HEK293 (cell line): ENCODE results near the gene SMIM8.

ENCODE experiments used
- GFI1B ChIP-seq: fragments of 450-650 bp; formaldehyde crosslinking; IDR thresholded peaks from 2 replicates; pipeline ENCODE4 v1.5.1; 2016; ENCODE audit warnings: missing biosample characterization, missing genetic modification characterization
- KLF1 ChIP-seq: fragments of 450-650 bp; formaldehyde crosslinking; IDR thresholded peaks from 2 replicates; pipeline ENCODE4 v1.5.1; 2016; ENCODE audit warnings: missing biosample characterization, missing genetic modification characterization
- KLF7 ChIP-seq: fragments of 450-650 bp; formaldehyde crosslinking; IDR thresholded peaks from 2 replicates; pipeline ENCODE4 v1.5.1; 2016; ENCODE audit warnings: missing biosample characterization, missing genetic modification characterization, borderline replicate concordance
- KLF9 ChIP-seq: fragments of 450-650 bp; formaldehyde crosslinking; IDR thresholded peaks from 2 replicates; pipeline ENCODE4 v1.5.1; 2016; ENCODE audit warnings: missing biosample characterization, missing genetic modification characterization, low read depth
- MZF1 ChIP-seq: fragments of 450-650 bp; formaldehyde crosslinking; IDR thresholded peaks from 2 replicates; pipeline ENCODE4 v1.5.1; 2017; ENCODE audit warnings: missing biosample characterization, missing genetic modification characterization, borderline replicate concordance
- OVOL3 ChIP-seq: fragments of 450-650 bp; formaldehyde crosslinking; IDR thresholded peaks from 2 replicates; pipeline ENCODE4 v1.5.1; 2016; ENCODE audit warnings: missing biosample characterization, missing genetic modification characterization
- PBX3 ChIP-seq: sonication (generic); formaldehyde crosslinking; IDR thresholded peaks from 2 replicates; pipeline ENCODE4 v1.8.1; 2022; ENCODE audit warnings: mild to moderate bottlenecking, moderate library complexity, missing genetic modification reagents
- REST ChIP-seq: fragments of 450-650 bp; formaldehyde crosslinking; IDR thresholded peaks from 2 replicates; pipeline ENCODE4 v1.5.1; 2016; ENCODE audit warnings: missing biosample characterization, missing genetic modification characterization
- TSHZ1 ChIP-seq: fragments of 450-650 bp; formaldehyde crosslinking; IDR thresholded peaks from 2 replicates; pipeline ENCODE4 v1.5.1; 2016; ENCODE audit warnings: missing biosample characterization, missing genetic modification characterization, borderline replicate concordance
- ZBTB26 ChIP-seq: fragments of 450-650 bp; formaldehyde crosslinking; optimal IDR thresholded peaks from 2 replicates; pipeline ENCODE3; 2016; ENCODE audit warnings: missing biosample characterization, mild to moderate bottlenecking, missing genetic modification characterization
- ZFP3 ChIP-seq: fragments of 450-650 bp; formaldehyde crosslinking; IDR thresholded peaks from 2 replicates; pipeline ENCODE4 v1.5.1; 2016; ENCODE audit warnings: low read depth, missing biosample characterization, missing genetic modification characterization
- ZNF121 ChIP-seq: fragments of 450-650 bp; formaldehyde crosslinking; IDR thresholded peaks from 2 replicates; pipeline ENCODE4 v1.5.1; 2016; ENCODE audit warnings: missing biosample characterization, missing genetic modification characterization
- ZNF133 ChIP-seq: fragments of 450-650 bp; formaldehyde crosslinking; IDR thresholded peaks from 2 replicates; pipeline ENCODE4 v1.5.1; 2016; ENCODE audit warnings: missing biosample characterization, missing genetic modification characterization
- ZNF146 ChIP-seq: fragments of 450-650 bp; formaldehyde crosslinking; IDR thresholded peaks from 2 replicates; pipeline ENCODE4 v1.5.1; 2016; ENCODE audit warnings: missing biosample characterization, missing genetic modification characterization
- ZNF239 ChIP-seq: fragments of 450-650 bp; formaldehyde crosslinking; IDR thresholded peaks from 2 replicates; pipeline ENCODE4 v1.5.1; 2016; ENCODE audit warnings: missing biosample characterization, missing genetic modification characterization
- ZNF274 ChIP-seq, 2 experiments: fragments of 200-500 bp in 1 of 2; fragments of 450-650 bp in 1 of 2; sonication (Bioruptor generic) in 1 of 2; formaldehyde crosslinking in 1 of 2; IDR thresholded peaks; 2 replicates each; pipeline versions ENCODE4 v1.5.1 to v1.6.1; 2014 to 2016; ENCODE audit warnings: borderline replicate concordance in 1 of 2, inconsistent platforms in 1 of 2, low read length in 1 of 2, missing biosample characterization in 1 of 2, missing genetic modification characterization in 1 of 2
- ZNF292 ChIP-seq: fragments of 450-650 bp; formaldehyde crosslinking; IDR thresholded peaks from 2 replicates; pipeline ENCODE4 v1.5.1; 2016; ENCODE audit warnings: low read depth, missing biosample characterization, missing genetic modification characterization, borderline replicate concordance
- ZNF311 ChIP-seq: fragments of 450-650 bp; formaldehyde crosslinking; IDR thresholded peaks from 2 replicates; pipeline ENCODE4 v1.5.1; 2017; ENCODE audit warnings: missing biosample characterization, missing genetic modification characterization, borderline replicate concordance
- ZNF416 ChIP-seq: fragments of 450-650 bp; formaldehyde crosslinking; IDR thresholded peaks from 2 replicates; pipeline ENCODE4 v1.5.1; 2016; ENCODE audit warnings: missing biosample characterization, missing genetic modification characterization
- ZNF510 ChIP-seq: fragments of 450-650 bp; formaldehyde crosslinking; IDR thresholded peaks from 2 replicates; pipeline ENCODE4 v1.5.1; 2018; ENCODE audit warnings: mild to moderate bottlenecking, missing genetic modification characterization, missing biosample characterization; ENCODE audit not compliant: insufficient replicate concordance
- ZNF521 ChIP-seq: fragments of 450-650 bp; formaldehyde crosslinking; IDR thresholded peaks from 2 replicates; pipeline ENCODE4 v1.5.1; 2017; ENCODE audit warnings: missing biosample characterization, mild to moderate bottlenecking, missing genetic modification characterization
- ZNF549 ChIP-seq: fragments of 450-650 bp; IDR thresholded peaks from 2 replicates; pipeline ENCODE4 v1.5.1; 2018; ENCODE audit warnings: missing biosample characterization, missing genetic modification characterization, mild to moderate bottlenecking, inconsistent platforms, moderate library complexity
- ZNF677 ChIP-seq: fragments of 450-650 bp; IDR thresholded peaks from 2 replicates; pipeline ENCODE4 v1.5.0; 2018; ENCODE audit warnings: missing biosample characterization, mild to moderate bottlenecking, missing genetic modification characterization, moderate library complexity
- ZNF830 ChIP-seq: fragments of 450-650 bp; IDR thresholded peaks from 2 replicates; pipeline ENCODE4 v1.5.0; 2018; ENCODE audit warnings: missing biosample characterization, missing genetic modification characterization, low read depth, mild to moderate bottlenecking, moderate library complexity
- ZXDB ChIP-seq: fragments of 450-650 bp; formaldehyde crosslinking; IDR thresholded peaks from 2 replicates; pipeline ENCODE4 v1.5.1; 2016; ENCODE audit warnings: missing biosample characterization, missing genetic modification characterization
- TF ChIP-seq, protein P1 (sequence below): fragments of 450-650 bp; formaldehyde crosslinking; IDR thresholded peaks from 2 replicates; pipeline ENCODE4 v1.5.1; 2016; ENCODE audit warnings: missing biosample characterization, missing genetic modification characterization, low read depth

The SMIM8 gene

GRCh38 chr6:87322304-87323212 lies at the start of gene SMIM8 (continued):
- no peak for TF ChIP-seq ZNF830 (tag by site-specific recombination)
- TF ChIP-seq, protein P1, sequence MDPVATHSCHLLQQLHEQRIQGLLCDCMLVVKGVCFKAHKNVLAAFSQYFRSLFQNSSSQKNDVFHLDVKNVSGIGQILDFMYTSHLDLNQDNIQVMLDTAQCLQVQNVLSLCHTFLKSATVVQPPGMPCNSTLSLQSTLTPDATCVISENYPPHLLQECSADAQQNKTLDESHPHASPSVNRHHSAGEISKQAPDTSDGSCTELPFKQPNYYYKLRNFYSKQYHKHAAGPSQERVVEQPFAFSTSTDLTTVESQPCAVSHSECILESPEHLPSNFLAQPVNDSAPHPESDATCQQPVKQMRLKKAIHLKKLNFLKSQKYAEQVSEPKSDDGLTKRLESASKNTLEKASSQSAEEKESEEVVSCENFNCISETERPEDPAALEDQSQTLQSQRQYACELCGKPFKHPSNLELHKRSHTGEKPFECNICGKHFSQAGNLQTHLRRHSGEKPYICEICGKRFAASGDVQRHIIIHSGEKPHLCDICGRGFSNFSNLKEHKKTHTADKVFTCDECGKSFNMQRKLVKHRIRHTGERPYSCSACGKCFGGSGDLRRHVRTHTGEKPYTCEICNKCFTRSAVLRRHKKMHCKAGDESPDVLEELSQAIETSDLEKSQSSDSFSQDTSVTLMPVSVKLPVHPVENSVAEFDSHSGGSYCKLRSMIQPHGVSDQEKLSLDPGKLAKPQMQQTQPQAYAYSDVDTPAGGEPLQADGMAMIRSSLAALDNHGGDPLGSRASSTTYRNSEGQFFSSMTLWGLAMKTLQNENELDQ (tag by site-specific recombination), result no peak
- TF ChIP-seq ZNF549 (tag by site-specific recombination), result no peak
- no peak for TF ChIP-seq KLF7 (tag by site-specific recombination)
- TF ChIP-seq ZFP3, result no peak
- TF ChIP-seq TSHZ1 (tag by site-specific recombination), result peak; percentile 31; the same call in 1 of the 2 replicates
- no peak; the same call in 1 of the 2 replicates for TF ChIP-seq REST (tag by site-specific recombination)
- TF ChIP-seq MZF1 (tag by site-specific recombination), result peak; percentile 73; the same call in 1 of the 2 replicates
- no peak for TF ChIP-seq ZNF292 (tag by site-specific recombination)
- peak; percentile 79 for TF ChIP-seq KLF9 (tag by site-specific recombination)
- no peak; the same call in 1 of the 2 replicates for TF ChIP-seq ZNF677
- peak; percentile 83 for TF ChIP-seq KLF1 (tag by site-specific recombination)
- no peak for TF ChIP-seq ZNF416
- no peak for TF ChIP-seq ZNF133 (tag by site-specific recombination)
- no peak for TF ChIP-seq OVOL3 (tag by site-specific recombination)
- peak; percentile 53 for TF ChIP-seq ZBTB26
- TF ChIP-seq ZNF510, result peak; percentile 12
- TF ChIP-seq ZXDB (tag by site-specific recombination), result peak; percentile 90
- TF ChIP-seq ZNF311 (tag by site-specific recombination), result no peak
- no peak for TF ChIP-seq ZNF239 (tag by site-specific recombination)
- TF ChIP-seq ZNF521 (tag by site-specific recombination), result no peak
- peak; percentile 8; the same call in 1 of the 2 replicates for TF ChIP-seq ZNF146 (tag by site-specific recombination)
- TF ChIP-seq ZNF121 (tag by site-specific recombination), result peak; percentile 63; the same call in 1 of the 2 replicates
- TF ChIP-seq ZNF274 (IDR thresholded peaks at IDR 0.05; ENCODE audit: low read length), result no peak
- no peak for TF ChIP-seq ZNF274 (tag by site-specific recombination; IDR thresholded peaks at IDR 0.05; ENCODE audit: borderline replicate concordance)
- no peak for TF ChIP-seq GFI1B (tag by site-specific recombination)
- 0 out of 2 replicates have a peak, but pooled peaks have one; percentile 65 for TF ChIP-seq PBX3 (CRISPR knock-in tag)
